Pancreas (tissue), 10 donors: Measurements from ENCODE around the gene OR4N5. TPM values are rescaled to one million over a fixed set of nuclear protein-coding genes. Genes with fewer than 3 reads are reported as not detected.
A peak's percentile ranks its signal among the peaks of the same experiment; 100 is the strongest.
"Not testable (repeated sequence)": the region's sequence is repeated elsewhere in the genome, so short reads cannot be mapped to it uniquely, and the experiment has no call there.

Experiments used
- ATAC-seq, 4 donors: fragments of 200-7000 bp; cut with Tn5 transposase; one replicate each; pipeline versions ENCODE4 v1.8.0 to v1.9.1; 2020; ENCODE audit warnings: mild to moderate bottlenecking in 4 of 4, moderate library complexity in 4 of 4
- DNase-seq, 6 donors: peaks; one replicate each; pipeline ENCODE4 v3.0.0-alpha.2; 2020
- FAIRE-seq: peaks from 2 replicates; lab custom pipeline; 2012; peaks lifted over from hg19 to GRCh38; lab: Jason Lieb, UNC
- H3K27ac ChIP-seq, 4 donors: fragments of 200-600 bp; sonication (generic); 1 replicate in 3 of 4; 2 replicates in 1 of 4; pipeline versions ENCODE4 v1.5.0 to v1.8.0; 2020
- H3K27me3 ChIP-seq, 4 donors: fragments of 200-600 bp; one replicate each; pipeline ENCODE4 v1.8.0; 2021
- H3K36me3 ChIP-seq, 3 donors: fragments of 200-600 bp; sonication (generic) in 1 of 3; one replicate each; pipeline versions ENCODE4 v1.5.0 to v1.8.0; 2020 to 2021
- H3K4me1 ChIP-seq, 3 donors: fragments of 200-600 bp; one replicate each; pipeline ENCODE4 v1.8.0; 2021
- H3K4me3 ChIP-seq, 4 donors: fragments of 200-600 bp; sonication (generic) in 2 of 4; one replicate each; pipeline versions ENCODE4 v1.5.0 to v1.8.0; 2020 to 2021
- H3K9me3 ChIP-seq, 4 donors: fragments of 200-600 bp; one replicate each; pipeline ENCODE4 v1.8.0; 2021
- CTCF ChIP-seq, 4 donors: fragments of 200-600 bp; sonication (generic) in 3 of 4; IDR thresholded peaks; one replicate each; pipeline versions ENCODE4 v1.5.0 to v1.8.0; 2021; ENCODE audit warnings: antibody characterized with exemption in 4 of 4
- WGBS, 2 donors: extraction: QIAGEN DNeasy Blood & Tissue Kit; methylation state at CpG; one replicate each; pipeline ENCODE4 v1.1.7; 2013; 5-methylcytosine and 5-hydroxymethylcytosine counted together
- intact Hi-C, 3 donors: fragments of 100-400 bp; cut with DNase I; formaldehyde crosslinking; loops; one replicate each; pipeline versions ENCODE4 v1.11.1 to v1.14.2; 2022
- polyA plus RNA-seq, 2 donors: library from polyadenylated mRNA; stranded (reverse); fragments of 200-250 nt; gene quantifications; one replicate each; pipeline ENCODE4 v1.2.3, GENCODE V29; 2013
- total RNA-seq, 6 donors: library from RNA; stranded (reverse); fragmentation: NEBNext Ultra II Directional in 4 of 6; extraction: Animal tissue kit (Norgen Biotek cat#: 25700) in 4 of 6; gene quantifications; one replicate each; pipeline versions ENCODE4 v1.2.1 to v1.2.4, GENCODE V29; 2021 to 2023
- donor health status: healthy with polysubstance abuse.
- donor health status: DM: no; HTN: no; CAD: no; lungs with moderate emphysema.
- donor health status: DM: no; HTN: no; CAD: no.
- donor health status: control.
- donor health status: control.
- donor health status: Bipolar disorder and iron deficiency.
- donor health status: DM: yes; HTN: yes; CAD: no.
- donor health status: DM: no; HTN: no; CAD: no.
- donor health status: DM: no; HTN: no; CAD: no.
- donor health status: DM: yes; HTN: yes; CAD: no.

Gene OR4N5
- total and polyA plus RNA-seq, 8 donors, result not detected

GRCh38 chr14:20164462-20164861 is 25.8 kb downstream of the OR4N5 start:
- TF ChIP-seq CTCF (IDR thresholded peaks at IDR 0.05), result no peak
- Histone ChIP-seq H3K36me3 (no peaks in the 10 kb centered on the region), H3K27ac (no peak overlapping the region), H3K4me1 (no peaks in the 10 kb centered on the region), H3K4me3 (no peak overlapping the region), H3K9me3 (no peaks in the 10 kb centered on the region), H3K27me3 (no peaks in the 10 kb centered on the region)
- DNase-seq (no peak), ATAC-seq (no peak), FAIRE-seq (no peak)
- intact Hi-C loops, result no loop called here

- no peak for FAIRE-seq
- TF ChIP-seq CTCF (IDR thresholded peaks at IDR 0.05), result no peak
- Histone ChIP-seq H3K27me3 (no peaks in the 10 kb centered on the region), H3K9me3 (no peaks in the 10 kb centered on the region), H3K4me3 (no peak overlapping the region), H3K4me1 (no peaks in the 10 kb centered on the region), H3K27ac (no peak overlapping the region), H3K36me3 (no peaks in the 10 kb centered on the region)
- no peak for DNase-seq
- intact Hi-C loops, result no loop called here
- ATAC-seq, result no peak
Measured at GRCh38 chr14:20167091-20167490, 28.5 kb downstream of the OR4N5 start.

- peak in 2 of 4 donors; percentile 28 to 55 for ATAC-seq
- H3K9me3 ChIP-seq, H3K27ac ChIP-seq, FAIRE-seq, H3K36me3 ChIP-seq, intact Hi-C loops, DNase-seq, H3K27me3 ChIP-seq, H3K4me1 ChIP-seq, H3K4me3 ChIP-seq: not testable (repeated sequence)
Measured at GRCh38 chr14:20169852-20170251, 31.2 kb downstream of the OR4N5 start.

- H3K36me3 ChIP-seq, H3K4me3 ChIP-seq, H3K27ac ChIP-seq, ATAC-seq, DNase-seq, FAIRE-seq, intact Hi-C loops, H3K27me3 ChIP-seq, H3K9me3 ChIP-seq, H3K4me1 ChIP-seq: not testable (repeated sequence)
Measured at GRCh38 chr14:20174205-20174604, 35.6 kb downstream of the OR4N5 start.

GRCh38 chr14:20176330-20176729 is 37.7 kb downstream of the OR4N5 start:
- ATAC-seq, result no peak
- no peak for TF ChIP-seq CTCF (IDR thresholded peaks at IDR 0.05)
- Histone ChIP-seq H3K27me3 (no peaks in the 10 kb centered on the region), H3K36me3 (no peaks in the 10 kb centered on the region), H3K4me3 (no peak overlapping the region), H3K9me3 (no peaks in the 10 kb centered on the region), H3K4me1 (peaks cover 0 to 10% (median 9%) of the 10 kb centered on the region in 3 donors), H3K27ac (no peak overlapping the region)
- no peak for FAIRE-seq
- intact Hi-C loops, result no loop called here
- no peak for DNase-seq
- 62 to 76% methylated on average over 6 of the region's 6 CpGs for WGBS, 2 donors

- DNase-seq (peak in 2 of 6 donors; percentile 29 to 33), ATAC-seq (peak; percentile 85 to 94 (median 88)), FAIRE-seq (no peak)
- Histone ChIP-seq H3K27ac (peak overlapping the region in 2 of 4 donors; percentile 55 to 68), H3K9me3 (no peaks in the 10 kb centered on the region), H3K4me3 (no peak overlapping the region), H3K36me3 (no peaks in the 10 kb centered on the region), H3K27me3 (no peaks in the 10 kb centered on the region), H3K4me1 (peaks cover 0 to 10% (median 9%) of the 10 kb centered on the region in 3 donors)
- intact Hi-C loops, result no loop called here
- no peak for TF ChIP-seq CTCF (IDR thresholded peaks at IDR 0.05)
- 31 to 33% methylated on average over 7 of the region's 7 CpGs for WGBS, 2 donors
Measured at GRCh38 chr14:20177433-20177974, 38.9 kb downstream of the OR4N5 start.
